Measurements from ENCODE around the gene EEF2.
A peak's percentile ranks its signal among the peaks of the same experiment; 100 is the strongest.

Gene EEF2

GRCh38 chr19:3984908-3985642, at the start of gene EEF2:
EEF2 (minus strand) TSS chr19:3985463; CDS start chr19:3985380, 83 bp downstream.
- DNase-seq = peak; percentile 92

GRCh38 chr19:4034048-4035017, 49.1 kb upstream of the EEF2 start:
- no peak for DNase-seq

- no peak for DNase-seq
Measured at GRCh38 chr19:4033028-4033956, 48.0 kb upstream of the EEF2 start.

- no peak for DNase-seq
Measured at GRCh38 chr19:4032436-4032835, 47.2 kb upstream of the EEF2 start.

- DNase-seq = no peak
Measured at GRCh38 chr19:4031420-4031819, 46.2 kb upstream of the EEF2 start.

- DNase-seq = no peak
Measured at GRCh38 chr19:4030981-4031380, 45.7 kb upstream of the EEF2 start.

- no peak for DNase-seq
Measured at GRCh38 chr19:4030552-4030951, 45.3 kb upstream of the EEF2 start.

- DNase-seq = no peak
Measured at GRCh38 chr19:4029247-4029614, 44.0 kb upstream of the EEF2 start.

GRCh38 chr19:4028334-4029246, 43.3 kb upstream of the EEF2 start:
- DNase-seq = no peak

GRCh38 chr19:4027146-4027545, 41.9 kb upstream of the EEF2 start:
- no peak for DNase-seq

GRCh38 chr19:4025317-4025716, 40.1 kb upstream of the EEF2 start:
- DNase-seq = no peak

- DNase-seq = no peak
Measured at GRCh38 chr19:4023600-4024398, 38.5 kb upstream of the EEF2 start.

GRCh38 chr19:4019578-4019977, 34.3 kb upstream of the EEF2 start:
- no peak for DNase-seq

GRCh38 chr19:4018775-4019504, 33.7 kb upstream of the EEF2 start:
- no peak for DNase-seq

GRCh38 chr19:4018140-4018613, 32.9 kb upstream of the EEF2 start:
- DNase-seq = no peak

- DNase-seq = no peak
Measured at GRCh38 chr19:4016903-4017638, 31.8 kb upstream of the EEF2 start.

GRCh38 chr19:4016486-4016885, 31.2 kb upstream of the EEF2 start:
- DNase-seq = no peak

- DNase-seq = no peak
Measured at GRCh38 chr19:4015705-4016402, 30.6 kb upstream of the EEF2 start.

Data from CD4-positive, alpha-beta T cell treated with Interleukin-6 for 4 hours (primary cell).